ENCODE data around the gene SLC10A6.

Gene SLC10A6

DNA sequence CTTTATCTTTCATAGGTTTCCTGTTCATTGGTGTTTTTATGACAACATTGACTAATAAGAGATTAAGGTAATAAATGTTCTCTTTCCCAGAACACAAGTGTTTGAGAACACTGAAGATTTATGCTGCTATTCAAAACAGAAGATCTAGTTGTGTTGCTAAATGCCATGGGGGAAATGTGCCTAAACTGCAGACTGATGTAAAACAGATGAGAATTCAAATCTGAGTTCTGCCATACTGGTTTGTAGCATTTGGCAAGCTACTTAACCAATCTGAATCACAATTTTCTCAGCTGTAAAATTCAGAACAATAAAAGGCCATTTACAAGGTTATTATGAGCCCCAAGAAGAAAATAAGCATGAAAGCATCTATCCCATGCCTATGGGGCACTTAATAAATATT is 2.3 kb downstream of the SLC10A6 start:
- DNase-seq, result no peak

DNA sequence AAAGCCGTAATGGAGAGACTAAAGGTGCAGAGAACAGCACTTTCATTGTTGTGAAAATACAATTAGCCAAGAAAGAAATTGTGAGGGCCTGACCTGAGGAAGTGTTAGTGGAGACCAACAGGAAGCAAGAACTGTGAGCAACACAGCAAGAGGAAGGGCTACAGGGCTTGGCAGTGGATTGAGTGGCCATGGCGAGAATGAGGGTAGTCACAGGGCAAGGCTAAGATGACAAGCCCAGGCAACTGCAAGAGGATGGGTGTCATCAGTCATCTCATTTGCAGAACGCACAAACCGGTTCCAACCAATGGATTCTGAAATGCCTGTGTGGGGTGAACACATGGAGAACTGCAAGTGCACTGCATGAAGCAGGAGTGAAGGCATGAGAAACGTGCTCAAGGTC is 3.6 kb downstream of the SLC10A6 start:
- DNase-seq, result no peak

DNA sequence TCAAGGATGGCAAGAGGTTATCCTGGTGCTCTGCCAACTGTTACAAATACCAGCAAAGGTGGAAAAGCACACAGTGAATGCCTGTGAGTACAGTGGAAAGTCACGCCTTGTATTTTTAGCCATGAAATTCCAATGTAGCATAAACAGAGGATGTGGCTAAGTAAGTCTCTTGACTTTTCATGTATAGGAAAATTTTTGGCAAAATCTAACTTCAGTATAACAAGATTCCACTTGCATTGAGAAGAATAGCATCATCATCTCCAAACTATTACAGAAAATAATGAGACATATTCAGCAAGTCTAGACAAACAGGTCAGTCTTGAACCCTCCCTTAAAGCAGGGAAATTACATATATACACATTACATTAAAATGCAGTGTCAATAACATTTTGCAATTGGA is 7.9 kb downstream of the SLC10A6 start:
- no peak for DNase-seq

DNA sequence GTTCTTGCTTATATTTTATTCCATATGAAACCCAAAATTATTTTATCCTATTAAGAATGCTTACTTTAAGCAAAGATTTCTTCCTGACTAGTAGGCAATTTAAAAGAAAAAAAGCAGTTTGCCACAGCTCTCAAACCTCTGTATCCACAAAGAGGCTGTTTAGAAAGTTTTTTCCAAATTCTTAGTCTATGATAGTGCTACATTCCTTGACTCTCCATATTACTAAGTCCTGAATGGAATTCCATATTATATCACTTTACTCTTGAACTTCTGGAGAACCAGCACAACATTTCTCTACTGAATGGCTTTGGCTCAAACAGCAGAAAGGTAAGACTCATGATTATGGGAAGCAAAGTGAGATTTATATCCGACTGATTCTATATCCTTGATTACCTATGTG is 8.3 kb downstream of the SLC10A6 start:
- no peak for DNase-seq

DNA sequence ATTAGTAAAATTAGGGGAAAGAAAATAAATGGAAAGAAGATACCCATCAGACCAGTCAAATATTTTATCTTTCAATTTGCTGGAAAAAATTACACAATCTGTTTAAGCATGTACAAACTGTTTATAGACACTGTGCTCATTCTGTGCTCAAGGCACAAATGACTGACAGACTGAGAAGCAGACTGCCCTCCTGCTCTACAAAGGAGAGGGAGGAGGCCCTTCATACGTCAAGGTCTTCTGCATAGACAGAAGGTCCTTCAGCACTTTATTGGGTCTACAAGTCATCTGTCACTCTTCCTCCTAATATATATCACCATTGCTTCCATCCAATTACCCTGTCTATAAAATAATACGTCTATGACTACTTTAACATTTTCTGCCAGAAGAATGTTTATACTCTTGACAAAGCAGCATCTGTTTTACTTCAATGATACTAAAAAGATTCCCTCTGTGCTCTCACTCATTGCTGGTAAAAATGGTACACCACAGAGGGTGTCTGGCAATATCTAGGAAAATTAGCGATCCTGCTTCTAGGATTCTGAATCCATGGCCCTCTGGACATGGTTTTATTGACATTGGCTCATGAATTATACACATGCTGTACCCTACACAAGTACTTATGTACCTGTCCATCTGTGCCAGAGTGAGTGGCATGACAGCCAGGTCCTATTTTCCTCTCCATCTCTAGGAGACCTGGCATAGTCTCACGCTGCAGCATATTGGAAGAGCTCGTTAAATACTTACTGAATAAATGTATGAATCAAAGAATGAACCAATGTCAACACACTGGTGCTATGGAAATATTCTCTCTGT is 11.3 kb downstream of the SLC10A6 start:
- DNase-seq, result no peak

DNA sequence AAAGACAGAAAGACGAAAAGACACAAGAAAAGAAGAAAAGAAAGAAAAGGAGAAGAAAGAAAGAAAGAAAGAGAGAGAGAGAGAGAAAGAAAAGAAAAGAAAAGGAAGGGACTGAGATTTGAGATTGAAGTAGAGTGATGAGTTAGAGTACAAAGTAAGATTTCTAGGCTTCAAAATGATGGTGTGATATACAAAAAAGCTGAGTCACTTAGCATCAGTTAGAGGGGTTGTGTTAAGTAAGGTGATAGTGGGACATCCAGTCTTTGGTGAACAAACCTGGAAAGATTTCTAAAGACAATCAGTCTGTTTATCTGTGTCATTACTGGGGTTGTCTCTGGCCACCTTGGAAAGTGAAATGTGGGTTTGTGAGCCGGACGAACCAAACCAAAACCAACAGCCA is 13.5 kb downstream of the SLC10A6 start:
- no peak for DNase-seq

DNA sequence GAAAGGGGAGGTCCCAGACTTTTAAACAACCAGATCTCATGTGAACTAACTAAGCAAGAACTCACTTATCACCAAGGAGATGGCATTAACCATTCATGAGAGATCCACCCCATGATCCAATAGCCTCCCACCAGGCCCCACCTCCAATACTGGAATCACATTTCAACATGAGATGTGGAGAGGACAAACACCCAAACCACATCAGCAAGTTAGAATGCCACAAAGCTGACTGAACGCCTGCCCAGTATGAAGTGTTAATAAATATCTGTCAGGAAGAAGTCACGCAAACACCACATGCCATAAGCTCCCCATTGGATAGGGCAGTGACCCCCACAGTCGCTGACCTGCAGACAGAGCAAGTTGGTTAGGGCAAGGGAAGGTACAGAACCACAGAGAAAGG is 14.3 kb downstream of the SLC10A6 start:
- DNase-seq, result no peak

DNA sequence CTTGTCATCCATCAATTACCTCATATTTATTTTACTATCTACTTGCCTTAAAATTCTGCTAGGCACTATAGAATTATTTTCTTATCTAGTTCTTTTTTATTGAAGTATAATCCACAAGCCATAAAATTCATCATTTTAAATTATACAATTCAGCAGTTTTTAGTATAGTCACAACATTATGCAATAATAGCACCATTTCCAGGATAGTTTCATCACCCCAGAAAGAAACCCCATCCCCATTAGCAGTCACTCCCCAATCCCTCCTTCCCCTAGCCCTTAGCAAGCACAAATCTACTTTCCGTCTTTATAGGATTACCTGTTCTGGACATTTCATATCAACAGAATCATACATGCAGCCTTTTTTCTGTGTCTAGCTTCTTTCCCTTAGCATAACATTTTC is 15.6 kb downstream of the SLC10A6 start:
- no peak for DNase-seq

DNA sequence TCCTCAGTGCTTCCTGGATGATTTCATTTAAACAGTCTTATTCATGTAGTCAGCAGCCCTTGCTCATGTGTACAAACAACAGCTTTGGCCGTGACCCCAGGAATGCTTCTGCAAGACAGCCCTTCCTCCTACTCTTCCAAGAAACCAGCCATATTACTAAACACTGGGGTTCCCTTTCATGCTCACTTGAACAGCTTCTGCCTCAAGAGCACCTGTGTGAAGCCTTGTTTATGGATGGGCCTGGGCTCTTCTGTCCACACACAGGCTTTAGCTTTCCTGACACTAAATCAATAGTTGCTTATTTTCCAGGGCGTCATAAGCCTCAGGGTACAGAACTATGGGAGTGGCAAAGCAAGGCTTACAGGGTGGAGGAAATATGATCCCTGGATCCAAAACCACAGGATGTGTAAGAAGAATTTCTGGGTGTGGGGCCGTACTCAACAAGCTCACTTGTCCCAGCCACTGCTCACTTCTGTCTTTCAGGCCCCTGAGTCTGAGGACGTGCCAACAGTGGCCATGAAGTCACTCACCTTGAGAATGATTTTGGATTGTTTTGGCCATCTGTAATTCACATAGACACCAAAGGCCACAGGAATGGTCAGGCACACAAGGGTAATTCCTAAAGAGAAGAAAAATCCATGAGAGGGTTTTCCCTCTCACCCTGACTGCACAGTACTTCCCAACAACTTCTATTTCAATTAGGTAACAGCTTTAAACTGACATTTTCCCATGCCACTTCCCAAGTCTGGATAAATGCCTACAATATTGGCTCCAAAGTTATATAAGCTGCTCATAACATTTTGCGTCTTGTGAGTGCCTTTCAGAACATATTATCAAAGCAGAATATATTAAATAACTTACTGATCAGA is 17.7 kb downstream of the SLC10A6 start:
- no peak for DNase-seq

DNA sequence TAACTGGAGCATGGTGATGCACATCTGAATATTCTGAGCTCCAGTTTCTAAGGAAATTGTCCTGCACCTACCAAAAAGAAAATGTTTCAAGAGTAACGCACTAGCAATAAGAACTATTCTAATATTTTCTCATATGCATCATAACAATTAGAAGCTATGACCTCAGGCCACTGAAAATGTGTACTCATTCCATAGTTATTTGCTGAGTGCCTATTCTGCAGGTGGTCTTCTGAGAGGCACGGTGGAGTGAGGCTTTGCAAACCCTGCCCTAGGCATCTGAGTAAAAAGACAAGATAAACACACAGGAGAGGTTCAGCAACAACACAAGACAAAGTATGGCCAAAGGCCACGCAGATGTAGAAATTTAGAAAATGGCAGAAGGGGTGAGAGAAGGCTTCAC is 23.7 kb downstream of the SLC10A6 start:
- DNase-seq, result no peak

DNA sequence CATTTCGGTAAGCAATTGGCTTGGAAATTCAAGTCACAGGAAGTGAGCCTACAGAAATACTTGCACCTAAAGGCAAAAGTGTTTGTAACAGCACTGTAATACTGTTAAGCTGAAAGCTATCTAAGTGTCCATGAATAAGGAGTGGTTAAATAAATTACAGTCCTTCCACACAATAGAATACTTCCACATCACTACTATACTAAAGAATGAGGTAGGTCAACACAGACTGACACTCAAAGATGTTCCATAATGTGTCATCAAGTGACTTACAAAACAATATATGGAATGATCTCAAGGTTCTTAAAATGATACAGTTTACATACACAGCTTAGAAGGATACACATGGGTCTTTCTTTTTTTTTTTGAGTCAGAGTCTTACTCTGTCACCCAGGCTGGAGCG is 27.0 kb downstream of the SLC10A6 start:
- DNase-seq, result no peak

DNA sequence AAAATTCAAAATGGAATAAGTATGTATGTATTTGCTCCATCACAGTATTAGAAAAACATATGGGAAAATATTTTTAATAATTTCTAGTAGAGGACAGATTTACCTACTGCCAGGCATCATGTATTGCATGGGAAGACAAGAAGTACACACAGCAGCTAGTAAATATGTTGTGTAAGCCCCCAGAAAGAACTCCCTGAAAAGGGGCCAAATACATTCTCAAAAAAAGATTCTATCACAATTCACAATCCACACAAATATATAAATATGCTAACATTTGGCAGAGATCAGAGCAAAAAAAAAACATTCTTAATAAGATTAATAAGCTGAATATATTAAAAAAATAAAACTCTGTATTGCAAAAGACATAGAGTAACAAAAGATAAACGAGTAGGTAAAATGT is 28.0 kb downstream of the SLC10A6 start:
- DNase-seq, result no peak

DNA sequence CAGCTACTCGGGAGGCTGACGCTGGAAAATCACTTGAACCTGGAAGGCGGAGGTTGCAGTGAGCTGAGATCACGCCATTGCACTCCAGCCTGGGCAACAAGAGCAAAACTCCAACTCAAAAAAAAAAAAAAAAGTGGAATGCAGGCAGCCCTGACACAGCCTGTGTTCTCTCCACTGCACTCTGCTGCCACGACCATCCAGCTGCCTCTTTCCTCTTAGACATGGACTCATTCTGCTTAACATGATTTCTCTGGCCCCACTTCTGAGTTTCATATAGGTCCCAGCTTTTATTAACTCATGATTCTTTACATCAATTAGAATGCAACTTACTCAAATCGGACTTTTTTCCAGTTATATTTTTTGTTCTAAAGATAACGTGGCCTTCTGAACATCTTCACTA is 29.6 kb downstream of the SLC10A6 start:
- DNase-seq, result no peak

DNA sequence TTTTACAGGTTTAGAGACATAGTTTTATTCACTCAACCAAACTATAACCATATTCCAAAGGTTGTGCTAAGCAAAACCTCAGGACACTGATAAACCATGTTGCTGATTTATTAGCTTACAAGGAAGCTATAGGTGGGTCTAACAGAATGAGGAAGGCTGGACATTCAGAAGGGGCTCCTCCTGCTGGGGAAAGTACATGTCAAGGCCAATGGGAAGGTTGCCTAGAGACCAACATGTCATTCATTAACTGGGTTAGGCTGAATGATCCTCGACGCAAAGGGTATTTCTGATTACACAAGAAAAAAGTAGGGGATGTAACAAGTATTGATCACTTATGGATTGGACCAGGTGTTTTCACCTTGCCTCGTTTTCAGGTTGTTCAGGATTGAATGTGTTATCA is 30.3 kb downstream of the SLC10A6 start:
- DNase-seq, result no peak

DNA sequence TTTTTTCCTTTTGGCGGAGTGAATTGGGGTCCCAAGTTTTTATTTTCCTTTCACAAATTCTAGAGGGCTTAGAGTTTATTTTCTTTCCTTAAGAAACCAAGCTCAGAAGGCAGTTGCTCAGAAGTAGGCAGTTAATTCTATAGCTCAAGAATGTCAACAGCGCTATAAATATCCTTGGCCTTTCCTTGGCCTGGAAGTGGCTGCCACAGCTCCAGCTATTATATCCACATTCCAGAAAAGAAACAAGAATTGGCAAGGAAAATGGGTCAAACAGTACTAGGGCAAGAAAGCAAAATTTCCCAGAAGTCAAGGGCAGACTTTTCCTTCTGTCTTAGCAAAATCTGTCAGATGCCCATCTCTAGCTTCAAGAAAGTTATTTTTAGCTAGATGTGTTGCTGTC is 31.0 kb downstream of the SLC10A6 start:
- no peak for DNase-seq

DNA sequence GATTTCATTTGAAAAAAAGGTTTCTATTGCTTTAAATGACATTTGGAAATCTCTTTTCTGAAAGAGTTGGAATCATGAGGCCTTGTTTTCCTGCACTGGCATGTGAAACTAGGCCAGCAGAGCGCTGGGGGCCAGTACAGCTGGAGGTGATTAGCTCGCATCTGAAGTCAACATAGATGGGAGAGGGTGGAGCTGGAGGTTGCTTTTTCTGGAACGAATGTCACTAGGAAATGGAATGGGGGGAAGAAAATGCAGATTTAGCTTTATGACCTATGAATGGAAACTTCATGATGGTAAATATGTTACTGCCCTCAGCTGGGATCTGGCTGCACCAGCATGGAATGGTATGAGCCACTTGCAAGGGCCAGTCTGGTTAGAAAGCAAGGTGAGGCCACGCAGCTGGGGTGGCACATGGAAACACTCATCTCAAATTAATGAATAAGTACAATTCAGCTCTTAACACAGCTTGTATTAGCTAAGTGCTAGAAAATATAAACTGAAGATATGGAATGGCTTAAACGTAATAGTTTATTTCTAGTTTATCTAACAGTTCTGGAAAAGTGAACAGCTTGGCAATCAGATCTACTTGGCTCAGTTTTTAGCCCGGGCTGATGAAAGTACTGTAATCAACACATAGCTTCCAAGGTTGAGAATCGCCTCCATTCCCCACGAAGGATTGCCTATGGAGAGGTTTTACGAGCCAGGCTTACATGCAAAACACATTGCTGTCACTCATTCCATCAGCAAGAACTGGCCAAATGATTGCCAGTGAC is 32.5 kb downstream of the SLC10A6 start:
- DNase-seq, result no peak

DNA sequence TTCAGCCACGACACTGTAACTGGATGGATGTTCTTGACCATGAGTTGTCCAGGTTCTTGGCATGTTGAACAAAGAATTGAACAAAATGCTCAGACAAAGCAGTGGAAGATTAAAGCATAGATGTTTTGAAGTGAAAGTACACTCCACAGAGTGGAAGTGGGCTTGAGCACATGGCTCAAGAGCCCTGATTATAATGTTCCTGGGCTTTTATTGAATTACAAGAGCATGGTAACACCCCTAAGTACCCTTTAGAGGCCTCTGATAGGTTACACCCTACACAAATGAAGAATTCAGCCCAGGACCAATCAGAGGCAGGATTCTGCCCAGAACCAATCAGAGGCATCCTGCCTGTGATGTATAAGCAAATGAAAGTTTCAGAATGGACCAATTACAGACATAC is 33.5 kb downstream of the SLC10A6 start:
- DNase-seq, result no peak

DNA sequence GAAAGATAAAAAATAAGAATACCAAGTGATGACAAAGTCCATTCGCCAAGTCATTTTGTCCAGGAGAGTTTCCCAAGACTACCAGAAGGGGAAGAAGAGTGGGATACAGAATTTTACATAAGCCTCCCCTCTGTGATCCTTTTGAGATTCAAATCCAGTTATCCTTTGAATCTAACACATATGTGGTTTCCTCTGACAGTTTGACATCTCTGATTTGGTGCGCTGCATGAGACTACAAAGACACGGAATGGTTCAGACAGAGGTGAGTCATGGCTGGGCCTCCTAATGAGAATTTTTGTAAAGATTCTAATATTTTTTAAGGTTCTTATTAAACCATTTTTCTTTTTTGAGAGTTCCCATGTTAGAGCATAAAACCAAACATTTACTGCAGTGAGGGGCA is 38.3 kb downstream of the SLC10A6 start:
- DNase-seq, result no peak

DNA sequence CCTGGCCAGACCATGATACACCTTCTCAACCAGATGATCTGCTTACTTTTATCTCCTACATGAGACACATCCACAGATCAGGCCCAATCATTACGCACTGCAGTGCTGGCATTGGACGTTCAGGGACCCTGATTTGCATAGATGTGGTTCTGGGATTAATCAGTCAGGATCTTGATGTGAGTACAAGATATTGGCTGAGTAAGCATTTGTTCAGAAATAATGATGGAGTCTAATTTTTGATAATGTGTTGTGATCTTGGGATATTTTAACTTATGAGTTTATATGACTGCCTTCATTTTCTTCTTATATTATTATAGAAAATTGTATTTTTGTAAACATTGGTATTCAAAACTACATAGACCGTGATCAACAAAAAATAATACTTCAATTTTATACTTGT is 39.4 kb downstream of the SLC10A6 start:
- no peak for DNase-seq

DNA sequence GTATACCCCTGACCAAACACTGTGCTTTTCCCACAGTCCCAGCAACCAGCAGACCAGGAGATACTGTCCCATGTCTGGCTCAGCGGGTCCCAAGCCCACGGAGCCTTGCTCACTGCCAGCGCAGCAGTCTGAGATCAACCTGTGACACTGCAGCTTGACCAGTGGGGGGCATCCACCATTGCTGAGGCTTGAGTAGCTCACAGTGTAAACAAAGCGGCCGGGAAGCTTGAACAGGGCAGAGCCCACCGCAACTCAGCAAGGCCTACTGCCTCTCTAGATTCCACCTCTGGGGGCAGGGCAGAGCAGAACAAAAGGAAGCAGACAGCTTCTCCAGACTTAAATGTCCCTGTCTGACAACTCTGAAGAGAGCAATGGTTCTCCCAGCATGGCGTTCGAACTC is 58.1 kb downstream of the SLC10A6 start:
- no peak for DNase-seq

DNA sequence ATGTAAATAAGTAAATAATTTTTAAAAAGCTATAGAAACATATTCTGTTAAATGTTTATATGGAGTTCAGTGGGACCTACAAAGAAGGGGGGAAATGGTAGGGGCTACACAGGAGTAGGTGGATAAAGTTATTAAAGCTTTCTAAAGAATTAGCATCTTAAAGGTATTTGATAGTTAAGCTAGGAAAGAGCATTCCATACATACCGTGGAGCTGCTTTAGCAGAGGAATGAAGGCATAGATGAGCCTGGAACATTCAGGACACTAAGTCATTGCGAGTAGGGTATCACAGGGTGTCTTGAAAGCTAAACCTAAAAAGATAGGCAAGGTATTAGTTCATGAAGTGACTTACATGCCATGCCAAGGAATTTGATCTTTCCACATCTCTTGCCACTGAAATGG is 60.4 kb downstream of the SLC10A6 start:
- no peak for DNase-seq

DNA sequence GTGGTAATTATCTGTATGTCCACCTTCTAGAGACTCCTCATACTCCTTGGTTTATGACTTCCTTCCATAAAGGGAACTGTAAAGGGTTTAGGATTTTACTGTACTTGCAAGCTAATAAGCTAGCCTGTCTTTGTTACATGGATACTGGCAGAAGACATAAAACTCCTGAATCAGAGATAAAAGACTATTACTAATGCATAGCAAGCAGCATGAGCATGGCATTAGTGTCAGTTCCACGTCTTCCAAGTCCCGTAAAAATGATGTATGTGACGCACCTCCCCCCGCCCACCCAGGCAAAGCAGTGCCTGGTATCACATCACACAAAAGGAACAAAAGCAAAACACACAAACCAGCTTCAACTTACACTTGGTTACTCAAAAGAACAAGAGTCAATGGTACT is 71.0 kb downstream of the SLC10A6 start:
- no peak for DNase-seq

DNA sequence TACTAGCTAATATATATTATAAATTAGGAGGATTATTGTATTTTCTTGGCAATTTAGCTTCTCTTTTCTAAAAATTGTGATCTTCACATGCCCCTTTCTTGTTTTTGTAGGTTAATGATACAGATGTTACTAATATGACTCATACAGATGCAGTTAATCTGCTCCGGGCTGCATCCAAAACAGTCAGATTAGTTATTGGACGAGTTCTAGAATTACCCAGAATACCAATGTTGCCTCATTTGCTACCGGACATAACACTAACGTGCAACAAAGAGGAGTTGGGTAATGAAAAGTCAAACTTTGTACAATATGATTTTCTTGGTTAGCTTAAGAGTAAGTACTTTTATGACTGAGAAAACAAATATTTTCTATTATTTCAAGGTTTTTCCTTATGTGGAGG is 74.1 kb downstream of the SLC10A6 start:
- DNase-seq, result no peak

All from Kasumi-1 (cell line).